SK-N-SH (cell line): Measurements from ENCODE around the gene PTPN20.

Source experiments
- CTCF ChIP-seq: fragments of 200-600 bp; sonication (generic); IDR thresholded peaks from 2 replicates; pipeline ENCODE4 v1.6.1; 2017; ENCODE audit warnings: antibody characterized with exemption, mild to moderate bottlenecking, moderate library complexity
- FOXJ3 ChIP-seq: sonication (generic); formaldehyde crosslinking; IDR thresholded peaks from 2 replicates; pipeline ENCODE4 v1.5.1; 2020; ENCODE audit warnings: mild to moderate bottlenecking, missing genetic modification reagents
- GATA2 ChIP-seq: sonication (generic); formaldehyde crosslinking; IDR thresholded peaks from 2 replicates; pipeline ENCODE4 v1.5.0; 2020; ENCODE audit warnings: mild to moderate bottlenecking, missing genetic modification reagents
- POLR2AphosphoS5 ChIP-seq: IDR thresholded peaks from 2 replicates; pipeline ENCODE4 v1.6.1; 2012; ENCODE audit warnings: low read depth, low read length
- RAD21 ChIP-seq: IDR thresholded peaks from 2 replicates; pipeline ENCODE4 v1.6.1; 2012; ENCODE audit warnings: mild to moderate bottlenecking, low read length
- RFX5 ChIP-seq: IDR thresholded peaks from 2 replicates; pipeline ENCODE4 v1.6.1; 2012; ENCODE audit warnings: mild to moderate bottlenecking, improper control_type of control experiment, low read length
- SMC3 ChIP-seq: IDR thresholded peaks from 2 replicates; pipeline ENCODE4 v1.6.1; 2012; ENCODE audit warnings: low read depth, low read length, improper control_type of control experiment

GRCh38 chr10:47037654-47038425 lies 126.6 kb downstream of the PTPN20 start:
- TF ChIP-seq POLR2AphosphoS5 (no peak), SMC3 (no peak), RFX5 (peak; percentile 26; the same call in 1 of the 2 replicates), CTCF (no peak), GATA2 (CRISPR knock-in tag) (peak; percentile 14; the same call in 1 of the 2 replicates), RAD21 (no peak; the same call in 1 of the 2 replicates), FOXJ3 (peak; percentile 65)
